Gastrocnemius medialis (tissue), 4 donors: ENCODE results near the gene TLX2. TPM values are rescaled to one million over a fixed set of nuclear protein-coding genes. Genes with fewer than 3 reads are reported as not detected.

Experiments used
- ATAC-seq, 2 donors: fragments of 150-250 bp; one replicate each; pipeline ENCODE4 v1.9.1; 2016
- DNase-seq, 2 donors: peaks; one replicate each; pipeline ENCODE4 v3.0.0-alpha.2; 2019
- H3K27ac ChIP-seq, 4 donors: fragments of 200-600 bp; sonication (generic); 1 replicate in 1 of 4; 2 replicates in 3 of 4; pipeline ENCODE4 v1.5.1; 2016 to 2018; ENCODE audit warnings: mild to moderate bottlenecking in 2 of 4, moderate library complexity in 1 of 4
- H3K27me3 ChIP-seq, 3 donors: fragments of 200-600 bp; sonication (generic) in 2 of 3; 1 replicate in 1 of 3; 2 replicates in 2 of 3; pipeline versions ENCODE4 v1.5.1 to v1.6.0; 2016 to 2019; ENCODE audit warnings: mild to moderate bottlenecking in 1 of 3, moderate library complexity in 1 of 3
- H3K36me3 ChIP-seq, 2 donors: fragments of 200-600 bp; sonication (generic) in 1 of 2; one replicate each; pipeline ENCODE4 v1.5.1; 2017 to 2018
- H3K4me1 ChIP-seq, 2 donors: fragments of 200-600 bp; sonication (generic) in 1 of 2; one replicate each; pipeline ENCODE4 v1.5.1; 2016 to 2017; ENCODE audit warnings: mild to moderate bottlenecking in 2 of 2
- H3K4me3 ChIP-seq, 4 donors: fragments of 200-600 bp; sonication (generic) in 3 of 4; 1 replicate in 1 of 4; 2 replicates in 3 of 4; pipeline ENCODE4 v1.5.1; 2016 to 2019; ENCODE audit warnings: mild to moderate bottlenecking in 2 of 4
- H3K9me3 ChIP-seq, 3 donors: fragments of 200-600 bp; sonication (generic) in 2 of 3; 1 replicate in 1 of 3; 2 replicates in 2 of 3; pipeline ENCODE4 v1.5.1; 2016 to 2019
- CTCF ChIP-seq, 5 experiments: fragments of 450-650 bp in 3 of 5; fragments of 200-600 bp in 2 of 5; sonication (generic) in 2 of 5; IDR thresholded peaks in 4 of 5; conservative IDR thresholded peaks in 1 of 5; 1 replicate in 4 of 5; 2 replicates in 1 of 5; pipeline ENCODE4 v1.5.1; 2016 to 2019; ENCODE audit warnings: antibody characterized with exemption in 5 of 5, mild to moderate bottlenecking in 3 of 5, moderate library complexity in 3 of 5
- POLR2A ChIP-seq, 2 donors: fragments of 450-650 bp; IDR thresholded peaks; one replicate each; pipeline ENCODE4 v1.6.1; 2017; ENCODE audit warnings: antibody characterized with exemption in 2 of 2, mild to moderate bottlenecking in 2 of 2, moderate library complexity in 2 of 2
- in situ Hi-C, 4 donors: fragments of 200-750 bp; cut with MboI; loops; one replicate each; pipeline versions ENCODE4 v1.15.0 to v1.8.0; 2017; ENCODE audit warnings: low sequenced_read_pairs in 4 of 4
- intact Hi-C: fragments of 100-400 bp; cut with DNase I; formaldehyde crosslinking; loops from one replicate; pipeline ENCODE4 v1.15.1; 2023; ENCODE audit warnings: low total_unique reads
- total RNA-seq, 4 donors: library from RNA; depleted of rRNA; stranded (reverse); fragments of >200 nt; gene quantifications; one replicate each; pipeline versions ENCODE4 v1.1.0 to v1.2.3, GENCODE V29; 2016

TLX2 gene
- total RNA-seq, 4 donors from 2014 or later: not detected

- Histone ChIP-seq H3K27ac (no peak overlapping the region), H3K36me3 (no peaks in the 10 kb centered on the region), H3K9me3 (no peaks in the 10 kb centered on the region), H3K4me1 (peaks cover 7 to 17% of the 10 kb centered on the region in 2 donors), H3K4me3 (peak overlapping the region; percentile 43 to 59 (median 45)), H3K27me3 (peaks cover 86 to 99% (median 98%) of the 10 kb centered on the region in 3 donors)
- ATAC-seq (peak in 1 of 2 donors; percentile 61), DNase-seq (peak in 1 of 2 donors; percentile 47)
- no peak for TF ChIP-seq CTCF (IDR thresholded peaks at IDR 0.05 in 4 of 5, conservative IDR thresholded peaks at IDR 0.05 in 1 of 5)
- TF ChIP-seq POLR2A (IDR thresholded peaks at IDR 0.05): no peak
- in situ Hi-C loops: no loop called here
- intact Hi-C loops: no loop called here
Measured at GRCh38 chr2:74515981-74516633, 1.9 kb downstream of the TLX2 start.

GRCh38 chr2:74516650-74517049 lies 2.4 kb downstream of the TLX2 start:
- no peak for DNase-seq
- Histone ChIP-seq H3K27me3 (peaks cover 81 to 94% (median 93%) of the 10 kb centered on the region in 3 donors), H3K4me1 (peaks cover 7 to 17% of the 10 kb centered on the region in 2 donors), H3K9me3 (no peaks in the 10 kb centered on the region), H3K36me3 (no peaks in the 10 kb centered on the region), H3K27ac (no peak overlapping the region), H3K4me3 (peak overlapping the region; percentile 43 to 59 (median 45))
- in situ Hi-C loops: no loop called here
- no peak for TF ChIP-seq POLR2A (IDR thresholded peaks at IDR 0.05)
- no peak for TF ChIP-seq CTCF (IDR thresholded peaks at IDR 0.05 in 4 of 5, conservative IDR thresholded peaks at IDR 0.05 in 1 of 5)
- ATAC-seq: no peak
- intact Hi-C loops: no loop called here

GRCh38 chr2:74522516-74522915 lies 8.3 kb downstream of the TLX2 start:
- DNase-seq: no peak
- Histone ChIP-seq H3K4me3 (no peak overlapping the region), H3K9me3 (no peaks in the 10 kb centered on the region), H3K4me1 (peaks cover 0 to under 1% of the 10 kb centered on the region in 2 donors), H3K27ac (no peak overlapping the region), H3K36me3 (peaks cover 0 to 21% of the 10 kb centered on the region in 2 donors), H3K27me3 (peaks cover 26 to 35% (median 34%) of the 10 kb centered on the region in 3 donors)
- no peak for TF ChIP-seq CTCF (IDR thresholded peaks at IDR 0.05 in 4 of 5, conservative IDR thresholded peaks at IDR 0.05 in 1 of 5)
- in situ Hi-C loops (no loop called here), intact Hi-C loops (loop anchor here (10.0 kb wide), 1 partner anchor 312 kb away; the partner anchor contains the start of gene HK2)
- ATAC-seq: no peak

- Histone ChIP-seq H3K27me3 (peaks cover 13 to 20% (median 19%) of the 10 kb centered on the region in 3 donors), H3K27ac (no peak overlapping the region), H3K9me3 (no peaks in the 10 kb centered on the region), H3K4me1 (peaks cover 10 to 15% of the 10 kb centered on the region in 2 donors), H3K4me3 (no peak overlapping the region), H3K36me3 (peaks cover 0 to 29% of the 10 kb centered on the region in 2 donors)
- ATAC-seq (no peak), DNase-seq (no peak)
- TF ChIP-seq POLR2A (IDR thresholded peaks at IDR 0.05) (no peak), CTCF (IDR thresholded peaks at IDR 0.05 in 4 of 5, conservative IDR thresholded peaks at IDR 0.05 in 1 of 5) (no peak)
- intact Hi-C loops: loop anchor here (10.0 kb wide), 1 partner anchor 311 kb away; the partner anchor contains the start of gene HK2
- in situ Hi-C loops: no loop called here
Measured at GRCh38 chr2:74524005-74524404, 9.8 kb downstream of the TLX2 start.
